NCI-H1694 (cell line): ENCODE results near the gene ZNF286A.
"Not testable (repeated sequence)": the region's sequence is repeated elsewhere in the genome, so short reads cannot be mapped to it uniquely, and the experiment has no call there.

ENCODE experiments used
- DNase-seq: peaks from one replicate; lab custom pipeline; 2025; lab: John Stamatoyannopoulos, UW

Gene ZNF286A

DNA sequence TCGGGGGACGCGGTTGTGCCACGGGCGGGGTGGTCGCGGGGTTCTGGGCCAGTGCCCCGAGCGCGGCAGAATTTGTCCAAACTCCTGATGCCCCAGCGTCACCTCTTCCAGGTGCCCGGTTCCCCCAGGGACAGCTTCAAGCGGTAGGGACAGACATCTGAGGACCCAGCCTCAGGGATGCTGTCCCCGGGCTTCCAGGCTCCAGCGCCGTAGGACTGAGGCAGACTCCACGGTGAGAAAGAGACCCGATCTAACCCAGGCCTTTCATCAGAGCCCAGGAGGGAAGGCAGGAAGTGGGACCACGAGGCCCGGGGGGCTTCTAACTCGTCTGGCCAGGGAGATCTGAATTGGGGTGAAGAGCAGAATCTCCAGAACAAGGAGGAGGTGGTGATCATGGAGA lies 385 bp downstream of the ZNF286A start:
- DNase-seq: not testable (repeated sequence)

- DNase-seq: not testable (repeated sequence)
Measured at GRCh38 chr17:15704239-15704638, 4.7 kb downstream of the ZNF286A start.

- not testable (repeated sequence) for DNase-seq
Measured at GRCh38 chr17:15704813-15705212, 5.3 kb downstream of the ZNF286A start.

- not testable (repeated sequence) for DNase-seq
Measured at GRCh38 chr17:15708879-15709278, 9.3 kb downstream of the ZNF286A start.

DNA sequence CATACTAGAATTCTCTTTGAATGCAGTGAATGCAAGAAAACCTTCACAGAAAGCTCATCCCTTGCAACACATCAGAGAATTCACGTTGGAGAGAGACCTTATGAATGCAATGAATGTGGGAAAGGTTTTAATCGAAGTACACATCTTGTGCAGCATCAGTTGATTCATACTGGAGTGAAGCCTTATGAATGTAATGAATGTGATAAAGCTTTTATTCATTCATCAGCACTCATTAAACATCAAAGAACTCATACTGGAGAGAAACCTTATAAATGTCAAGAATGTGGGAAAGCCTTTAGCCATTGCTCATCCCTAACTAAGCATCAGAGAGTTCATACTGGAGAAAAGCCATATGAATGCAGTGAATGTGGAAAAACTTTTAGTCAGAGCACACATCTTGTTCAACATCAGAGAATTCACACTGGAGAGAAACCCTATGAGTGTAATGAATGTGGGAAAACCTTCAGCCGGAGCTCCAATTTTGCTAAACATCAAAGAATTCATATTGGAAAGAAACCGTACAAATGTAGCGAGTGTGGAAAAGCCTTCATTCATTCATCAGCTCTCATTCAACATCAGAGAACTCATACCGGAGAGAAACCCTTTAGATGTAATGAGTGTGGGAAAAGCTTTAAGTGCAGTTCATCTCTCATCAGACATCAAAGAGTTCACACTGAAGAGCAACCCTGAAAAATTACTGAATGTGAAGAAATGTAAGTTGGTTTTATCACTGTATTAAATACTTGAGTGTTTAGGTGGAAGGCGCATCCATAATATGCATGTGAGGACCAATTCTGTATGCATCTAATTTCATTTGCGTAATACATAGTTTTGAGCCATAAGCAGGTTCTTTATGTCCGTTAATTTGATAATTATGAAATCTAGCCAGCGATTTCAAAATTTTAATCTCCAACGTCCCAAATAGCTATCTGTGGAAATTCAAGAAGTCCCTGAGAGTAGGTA lies 17.3 kb downstream of the ZNF286A start:
- not testable (repeated sequence) for DNase-seq

DNA sequence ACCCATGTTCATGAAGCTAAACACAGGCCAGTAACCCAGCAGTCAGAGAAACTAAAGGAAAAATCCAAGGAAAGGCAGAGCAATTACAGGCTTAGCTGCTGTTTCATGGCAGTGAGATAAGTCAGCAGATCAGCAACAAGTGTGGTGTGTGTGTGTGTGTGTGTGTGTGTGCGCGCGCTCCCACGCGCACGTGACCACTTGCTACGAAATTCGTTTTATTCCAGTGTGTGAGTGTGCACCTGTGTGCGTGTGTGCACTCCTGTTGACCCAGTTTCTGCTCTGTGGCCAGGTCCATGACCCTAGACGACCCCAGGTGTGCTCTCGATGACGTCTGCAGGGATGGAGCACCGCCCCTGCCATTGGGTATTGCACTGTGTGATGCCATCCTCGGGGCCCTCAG lies 31.0 kb downstream of the ZNF286A start:
- DNase-seq: not testable (repeated sequence)

- DNase-seq: not testable (repeated sequence)
Measured at GRCh38 chr17:15731900-15732299, 32.3 kb downstream of the ZNF286A start, which contains the start of gene TBC1D26. Gene TBC1D26 (plus strand): TSS chr17:15732283. CDS start chr17:15735349, 3,066 bp downstream.

GRCh38 chr17:15733174-15733789 lies 33.7 kb downstream of the ZNF286A start:
- not testable (repeated sequence) for DNase-seq

DNA sequence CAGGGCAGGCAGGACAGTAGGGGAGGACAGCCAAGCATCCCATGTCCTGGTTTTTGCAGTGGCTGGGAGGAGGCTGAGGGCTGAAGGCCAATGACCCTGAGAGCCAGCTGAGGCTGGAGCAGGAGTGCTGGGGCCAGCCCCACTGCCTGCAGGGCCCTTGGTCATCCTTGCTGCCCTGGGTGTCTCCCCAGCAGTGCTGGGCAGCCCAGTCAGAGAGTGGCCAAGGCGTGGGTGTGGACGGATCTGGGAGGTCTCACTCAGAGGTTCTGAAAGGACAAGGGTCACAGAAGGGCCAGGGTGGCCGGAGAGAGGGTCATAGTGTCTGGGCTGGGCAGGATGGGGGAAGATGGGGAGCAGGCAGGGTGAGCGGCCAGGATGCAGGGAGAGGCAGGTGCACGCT lies 37.0 kb downstream of the ZNF286A start:
- not testable (repeated sequence) for DNase-seq

- no peak for DNase-seq
Measured at GRCh38 chr17:15738066-15738465, 38.5 kb downstream of the ZNF286A start.

DNA sequence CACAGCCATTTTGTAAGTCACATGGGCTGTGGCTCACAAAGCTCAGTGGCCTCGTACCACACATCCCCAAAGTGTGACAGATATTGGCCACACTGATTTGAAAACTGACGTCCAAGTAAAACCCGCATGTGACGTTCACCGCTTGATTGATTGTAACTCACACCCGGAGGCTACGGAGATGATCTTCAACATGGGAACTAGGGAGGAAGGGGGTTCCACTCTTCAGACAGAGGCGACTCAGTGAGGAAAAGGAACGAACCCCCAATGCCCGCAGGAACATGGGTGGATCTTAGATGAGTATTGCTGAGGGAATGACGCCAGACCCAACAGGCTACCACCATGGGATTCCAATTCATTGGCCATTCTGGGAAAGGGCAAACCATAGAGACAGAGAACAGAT lies 39.7 kb downstream of the ZNF286A start:
- DNase-seq: not testable (repeated sequence)

DNA sequence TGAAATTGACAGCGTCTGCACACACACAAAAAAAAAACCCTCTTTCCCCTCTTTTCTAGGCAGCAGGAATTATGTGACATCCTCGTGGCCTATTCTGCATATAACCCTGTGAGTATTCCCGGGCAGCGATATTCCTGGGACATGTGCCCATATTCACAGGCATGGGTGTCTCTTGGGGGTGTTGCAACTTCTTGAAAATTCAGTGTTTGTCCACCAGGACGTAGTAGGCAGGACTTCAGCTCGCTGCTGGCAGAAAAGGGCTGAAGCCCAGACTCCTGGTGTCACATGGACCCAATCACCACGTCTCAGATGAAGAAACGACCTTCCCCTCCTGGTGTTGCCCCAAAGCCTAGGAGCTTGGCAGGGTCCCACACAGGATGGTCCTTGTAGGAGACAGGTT lies 40.5 kb downstream of the ZNF286A start:
- DNase-seq: not testable (repeated sequence)

GRCh38 chr17:15740570-15741120 lies 41.1 kb downstream of the ZNF286A start:
- no peak for DNase-seq

GRCh38 chr17:15741624-15742023 lies 42.1 kb downstream of the ZNF286A start:
- no peak for DNase-seq

DNA sequence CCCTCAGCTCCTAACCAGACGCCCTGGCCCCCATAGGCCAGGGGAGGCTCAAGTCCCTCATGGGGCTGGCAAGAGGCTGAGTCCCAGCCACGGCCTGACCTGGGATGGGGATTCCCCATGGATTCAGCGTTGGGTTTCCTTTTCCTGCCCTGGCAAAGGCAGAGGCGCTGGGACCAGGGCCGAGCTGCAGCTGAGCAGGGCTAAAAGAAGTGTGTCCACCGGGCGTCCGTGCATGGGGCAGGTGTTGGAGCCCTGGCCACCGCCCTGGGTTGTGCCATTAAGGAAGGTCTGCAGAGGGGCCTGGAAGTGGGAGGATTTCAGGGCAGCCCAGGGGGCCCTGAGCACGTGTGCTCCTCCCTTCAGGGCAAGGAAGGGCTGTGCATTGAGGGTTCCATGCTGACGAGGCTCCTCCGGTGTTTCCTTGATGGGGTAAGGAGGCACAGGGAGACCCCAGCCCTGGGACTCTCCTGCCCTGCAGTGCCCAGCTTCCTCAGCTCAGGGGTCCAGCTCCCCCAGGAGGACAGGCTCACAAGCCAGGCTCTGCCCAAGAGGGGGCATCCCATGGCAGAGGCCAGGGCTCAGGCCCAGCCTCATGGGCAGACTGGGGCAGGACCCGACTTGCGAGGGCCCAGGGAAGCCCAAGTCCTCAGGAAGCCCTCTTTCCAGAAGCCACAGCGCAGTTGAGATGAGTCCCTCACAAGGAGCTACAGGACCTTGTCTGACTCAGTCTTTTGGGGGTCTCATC lies 42.7 kb downstream of the ZNF286A start:
- DNase-seq: no peak

- no peak for DNase-seq
Measured at GRCh38 chr17:15742921-15743320, 43.4 kb downstream of the ZNF286A start.

GRCh38 chr17:15744074-15744676 lies 44.6 kb downstream of the ZNF286A start:
- no peak for DNase-seq

GRCh38 chr17:15744885-15745284 lies 45.3 kb downstream of the ZNF286A start:
- no peak for DNase-seq

DNA sequence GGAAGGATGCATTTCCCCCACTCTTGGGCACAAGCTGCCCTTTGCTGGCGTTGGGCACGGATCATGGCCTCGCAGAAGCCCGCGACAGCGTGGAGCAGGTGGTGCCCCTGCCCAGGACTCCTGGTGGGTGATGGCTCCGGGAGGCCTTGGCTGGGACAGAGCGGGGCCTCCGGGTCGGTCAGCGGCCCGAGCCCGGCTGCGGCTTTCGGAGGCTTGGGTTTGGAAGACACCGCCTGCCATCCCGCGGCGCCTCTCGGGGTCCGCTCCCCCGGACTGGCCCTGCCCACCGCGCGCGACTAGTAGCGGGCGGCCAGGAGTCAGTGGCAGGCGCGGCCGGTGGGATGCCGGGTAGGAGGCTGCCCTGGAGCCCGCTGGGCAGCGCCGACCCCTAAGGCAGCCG lies 49.9 kb downstream of the ZNF286A start:
- not testable (repeated sequence) for DNase-seq

- peak; percentile 63 for DNase-seq
Measured at GRCh38 chr17:15768865-15769533, 69.4 kb downstream of the ZNF286A start.
